IMR-90 (cell line): ENCODE measurements around the gene CD99L2. TPM values are rescaled to one million over a fixed set of nuclear protein-coding genes. Genes with fewer than 3 reads are reported as not detected.
A peak's percentile ranks its signal among the peaks of the same experiment; 100 is the strongest.

Source experiments
- ATAC-seq: fragments of 200-7000 bp; cut with Tn5 transposase; 2 replicates; pipeline ENCODE4 v1.9.1; 2020; ENCODE audit warnings: low read depth, mild to moderate bottlenecking, moderate library complexity
- BruUV-seq: library from RNA; stranded (reverse); fragments of 400-500 nt; replicated peaks from 2 replicates; lab custom pipeline; 2021; lab: Mats Ljungman, UMichigan
- CTCF ChIA-PET: fragments of 300-600 bp; formaldehyde crosslinking; extraction: SDS; loops from one replicate; lab custom pipeline; 2021; ENCODE audit warnings: antibody characterized with exemption; lab: Yijun Ruan, JAX
- POLR2A ChIA-PET: fragments of 300-600 bp; sonication (Branson Sonifier 250); formaldehyde crosslinking; loops from one replicate; lab custom pipeline; 2022; ENCODE audit warnings: antibody characterized with exemption; ENCODE audit not compliant: unreplicated experiment; lab: Charles Lee
- DNase-seq: peaks from one replicate; pipeline ENCODE4 v3.0.0; 2013
- H2AFZ ChIP-seq: replicated peaks from 2 replicates; pipeline ENCODE3; 2013; ENCODE audit warnings: low read length, mild to moderate bottlenecking; ENCODE audit not compliant: poor library complexity
- H2AK5ac ChIP-seq: 2 replicates; pipeline ENCODE4 v1.6.1; 2013; ENCODE audit warnings: low read depth, low read length, inconsistent platforms
- H2AK9ac ChIP-seq: replicated peaks from 2 replicates; pipeline ENCODE3; 2013; ENCODE audit warnings: mild to moderate bottlenecking, low read depth, low read length, moderate library complexity; ENCODE audit not compliant: poor library complexity
- H2BK120ac ChIP-seq: 2 replicates; pipeline ENCODE4 v1.6.1; 2013; ENCODE audit warnings: low read depth, low read length, inconsistent platforms
- H2BK15ac ChIP-seq: 3 replicates; pipeline ENCODE4 v1.6.1; 2013; ENCODE audit warnings: low read depth, low read length, inconsistent platforms
- H2BK20ac ChIP-seq: 2 replicates; pipeline ENCODE4 v1.6.1; 2013; ENCODE audit warnings: low read depth, mild to moderate bottlenecking, inconsistent platforms, low read length, moderate library complexity
- H2BK5ac ChIP-seq: 2 replicates; pipeline ENCODE4 v1.6.1; 2013; ENCODE audit warnings: mild to moderate bottlenecking, low read depth, low read length, inconsistent platforms; ENCODE audit not compliant: poor library complexity, severe bottlenecking
- H3K14ac ChIP-seq: replicated peaks from 2 replicates; pipeline ENCODE4 v1.6.1; 2013; ENCODE audit warnings: low read depth, low read length, inconsistent platforms
- H3K18ac ChIP-seq: 2 replicates; pipeline ENCODE4 v1.6.1; 2013; ENCODE audit warnings: low read depth, low read length, control low read depth
- H3K23ac ChIP-seq: 2 replicates; pipeline ENCODE4 v1.6.1; 2013; ENCODE audit warnings: low read depth, low read length, inconsistent platforms
- H3K27ac ChIP-seq: 2 replicates; pipeline ENCODE4 v1.5.1; 2013; ENCODE audit warnings: mild to moderate bottlenecking, control low read depth, low read length; ENCODE audit not compliant: insufficient read depth
- H3K27me3 ChIP-seq: 2 replicates; pipeline ENCODE4 v1.6.1; 2013; ENCODE audit warnings: low read length; ENCODE audit not compliant: control insufficient read depth, insufficient read depth
- H3K36me3 ChIP-seq: 2 replicates; pipeline ENCODE4 v1.6.1; 2013; ENCODE audit warnings: low read length, mixed read lengths; ENCODE audit not compliant: control insufficient read depth, insufficient read depth
- H3K4ac ChIP-seq: 2 replicates; pipeline ENCODE4 v1.6.1; 2013; ENCODE audit warnings: low read depth, low read length, inconsistent platforms
- H3K4me1 ChIP-seq: 2 replicates; pipeline ENCODE4 v1.6.1; 2013; ENCODE audit warnings: low read length, mixed read lengths; ENCODE audit not compliant: control insufficient read depth, insufficient read depth
- H3K4me2 ChIP-seq: 2 replicates; pipeline ENCODE4 v1.6.1; 2013; ENCODE audit warnings: low read depth, mild to moderate bottlenecking, control low read depth, low read length, moderate library complexity
- H3K4me3 ChIP-seq: 2 replicates; pipeline ENCODE4 v1.5.1; 2013; ENCODE audit warnings: low read depth, mild to moderate bottlenecking, control low read depth, low read length, moderate library complexity; ENCODE audit not compliant: insufficient read depth
- H3K56ac ChIP-seq: 2 replicates; pipeline ENCODE4 v1.6.1; 2013; ENCODE audit warnings: low read length, inconsistent platforms; ENCODE audit not compliant: insufficient read depth; ENCODE audit errors: extremely low read depth
- H3K79me1 ChIP-seq, 2 experiments: 2 replicates each; pipeline ENCODE4 v1.6.1; 2013; ENCODE audit warnings: low read length in 2 of 2, inconsistent platforms in 1 of 2, low read depth in 1 of 2
- H3K9ac ChIP-seq: 2 replicates; pipeline ENCODE4 v1.6.1; 2013; ENCODE audit warnings: low read depth, low read length, control low read depth
- H3K9me1 ChIP-seq: 2 replicates; pipeline ENCODE4 v1.6.1; 2013; ENCODE audit warnings: low read length, inconsistent platforms; ENCODE audit not compliant: insufficient read depth
- H3K9me3 ChIP-seq: 2 replicates; pipeline ENCODE4 v1.6.1; 2013; ENCODE audit warnings: low read length; ENCODE audit not compliant: control insufficient read depth, insufficient read depth
- H4K20me1 ChIP-seq: 2 replicates; pipeline ENCODE4 v1.6.1; 2013; ENCODE audit warnings: low read length, inconsistent platforms; ENCODE audit not compliant: insufficient read depth
- H4K5ac ChIP-seq: 2 replicates; pipeline ENCODE4 v1.6.1; 2013; ENCODE audit warnings: mild to moderate bottlenecking, low read depth, low read length, control low read depth
- H4K8ac ChIP-seq, 2 experiments: 2 replicates each; pipeline ENCODE4 v1.6.1; 2013; ENCODE audit warnings: low read depth in 2 of 2, low read length in 2 of 2, control low read depth in 1 of 2, inconsistent platforms in 1 of 2
- H4K91ac ChIP-seq: 2 replicates; pipeline ENCODE4 v1.6.1; 2013; ENCODE audit warnings: low read depth, low read length, inconsistent platforms; ENCODE audit not compliant: insufficient read depth
- CEBPB ChIP-seq: IDR thresholded peaks from 2 replicates; pipeline ENCODE4 v1.6.1; 2012; ENCODE audit warnings: low read depth, low read length, improper control_type of control experiment
- FOS ChIP-seq: fragments of 150-350 bp; IDR thresholded peaks from 2 replicates; pipeline ENCODE4 v1.6.1; 2016; ENCODE audit warnings: low read depth, low read length
- NFE2L2 ChIP-seq: fragments of 150-350 bp; IDR thresholded peaks from 2 replicates; pipeline ENCODE4 v1.6.1; 2016; ENCODE audit warnings: low read depth, mild to moderate bottlenecking, low read length
- POLR2A ChIP-seq: IDR thresholded peaks from 2 replicates; pipeline ENCODE4 v1.6.1; 2012; ENCODE audit warnings: mild to moderate bottlenecking, low read depth, low read length
- WGBS, 2 experiments: methylation state at CpG; one replicate each; pipeline versions ENCODE4 v1.1.5 to v1.1.7; 2013; ENCODE audit warnings: missing lambda C conversion rate in 2 of 2; ENCODE audit not compliant: insufficient read length in 1 of 2; ENCODE audit errors: extremely low coverage in 2 of 2; 5-methylcytosine and 5-hydroxymethylcytosine counted together
- dilution Hi-C: fragments of 300-500 bp; cut with HindIII; formaldehyde crosslinking; loops from one replicate; pipeline ENCODE4 v1.14.3; 2018; ENCODE audit warnings: low sequenced_read_pairs; ENCODE audit not compliant: unreplicated experiment
- in situ Hi-C: fragments of 300-500 bp; cut with MboI; formaldehyde crosslinking; loops from 3 replicates; pipeline ENCODE4 v1.14.3; 2019; ENCODE audit warnings: low sequenced_read_pairs, inconsistent platforms, mixed read lengths
- intact Hi-C: fragments of 100-400 bp; cut with micrococcal nuclease; formaldehyde crosslinking; loops from 2 replicates; pipeline ENCODE4 v1.10.0; 2022
- polyA plus RNA-seq, 3 experiments: library from polyadenylated mRNA; depleted of rRNA; stranded (reverse); fragments of >200 nt; gene quantifications; 2 replicates each; pipeline ENCODE4 v1.2.3, GENCODE V29; 2012; ENCODE audit warnings: low replicate concordance in 1 of 3
- total RNA-seq: library from RNA; depleted of rRNA; stranded (reverse); fragments of >200 nt; gene quantifications from 2 replicates; pipeline ENCODE4 v1.2.3, GENCODE V29; 2012

The CD99L2 gene
- total and polyA plus RNA-seq, 2 of the 4 experiments (the other 2 are of a cell fraction): 17.4 to 41.4 TPM

DNA sequence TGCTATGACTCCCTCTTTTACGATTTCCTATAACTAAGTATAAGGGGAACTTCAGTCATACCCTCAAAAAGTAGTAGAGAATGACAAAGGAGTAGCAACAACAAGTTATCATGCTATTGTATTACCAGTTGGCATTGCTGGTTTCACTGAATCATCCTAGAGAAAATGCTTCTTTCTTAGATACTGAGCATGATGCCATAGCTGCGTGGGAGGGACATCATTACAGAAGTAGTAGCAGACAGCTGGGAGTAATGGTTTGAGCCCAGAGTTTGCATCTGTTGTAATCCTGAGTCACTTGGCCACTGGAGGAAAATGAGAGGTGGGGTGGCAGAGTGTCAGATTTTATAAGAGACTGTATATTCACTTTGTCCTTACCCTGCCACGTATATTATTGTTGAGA lies 166.7 kb downstream of the CD99L2 start:
- dilution Hi-C loops (no loop called here), intact Hi-C loops (no loop called here), in situ Hi-C loops (loop anchor here (25.0 kb wide), 1 partner anchor 1219 kb away; the partner anchor contains the start of gene IDS)
- no peaks in the 10 kb centered on the region for H3K27me3 ChIP-seq
- TF ChIP-seq CEBPB (peak; percentile 86), FOS (peak; percentile 63; the same call in 1 of the 2 replicates), NFE2L2 (peak; percentile 44; the same call in 1 of the 2 replicates), POLR2A (no peak)
- H4K8ac ChIP-seq: no peak overlapping the region
- no peak overlapping the region for H3K4ac ChIP-seq
- H3K4me1 ChIP-seq: no peaks in the 10 kb centered on the region; the same call in 1 of the 2 replicates
- no peak overlapping the region for H3K23ac ChIP-seq
- H3K9me3 ChIP-seq: no peaks in the 10 kb centered on the region
- no CpG with 5 or more reads among the region's 3 CpGs for WGBS, 2 experiments
- H4K20me1 ChIP-seq: 0 out of 2 replicates have a peak, but pooled peaks cover 3% of the 10 kb centered on the region
- H2AK9ac ChIP-seq: no peak overlapping the region
- no peak overlapping the region for H4K5ac ChIP-seq
- no peak overlapping the region for H2AK5ac ChIP-seq
- peaks cover 8% of the 10 kb centered on the region; the same call in 1 of the 2 replicates for H3K9me1 ChIP-seq
- H3K18ac ChIP-seq: no peak overlapping the region
- H4K91ac ChIP-seq: no peak overlapping the region
- no peak overlapping the region for H2AFZ ChIP-seq
- no peak overlapping the region for H2BK15ac ChIP-seq
- ATAC-seq (peak; percentile 91), DNase-seq (peak; percentile 97)
- no peak overlapping the region for H3K56ac ChIP-seq
- POLR2A ChIA-PET: no interaction called here
- no peak overlapping the region for H3K9ac ChIP-seq
- no peak overlapping the region for H3K4me3 ChIP-seq
- CTCF ChIA-PET: no interaction called here
- H3K79me1 ChIP-seq: peaks cover 4 to 9% of the 10 kb centered on the region in 2 experiments; a peak in 1 of 4 replicates
- peak overlapping the region; percentile 39 for H2BK5ac ChIP-seq
- no TSS peak for BruUV-seq
- no peak overlapping the region for H2BK20ac ChIP-seq
- H3K27ac ChIP-seq: no peak overlapping the region
- peaks cover 20% of the 10 kb centered on the region for H3K36me3 ChIP-seq
- no peak overlapping the region for H3K4me2 ChIP-seq
- no peak overlapping the region for H2BK120ac ChIP-seq
- H3K14ac ChIP-seq: no peak overlapping the region
